Measurements from ENCODE around the gene LAMC3.
"Not testable (repeated sequence)": the region's sequence is repeated elsewhere in the genome, so short reads cannot be mapped to it uniquely, and the experiment has no call there.

Gene LAMC3

GRCh38 chr9:130992682-130993032 lies 16.3 kb upstream of the LAMC3 start:
- DNase-seq: no peak

- DNase-seq: no peak
Observed at GRCh38 chr9:130993303-130994030, 15.5 kb upstream of the LAMC3 start.

- peak; percentile 56 for DNase-seq
Observed at GRCh38 chr9:130994135-130995085, 14.6 kb upstream of the LAMC3 start.

GRCh38 chr9:130995086-130996011 lies 13.6 kb upstream of the LAMC3 start:
- peak; percentile 92 for DNase-seq

- DNase-seq: no peak
Observed at GRCh38 chr9:130996205-130996604, 12.8 kb upstream of the LAMC3 start.

GRCh38 chr9:130996676-130997394 lies 12.1 kb upstream of the LAMC3 start:
- DNase-seq: peak; percentile 24

- no peak for DNase-seq
Observed at GRCh38 chr9:130997395-130997684, 11.6 kb upstream of the LAMC3 start.

- peak; percentile 76 for DNase-seq
Observed at GRCh38 chr9:130997925-130998596, 10.9 kb upstream of the LAMC3 start.

- DNase-seq: no peak
Observed at GRCh38 chr9:130998597-130999244, 10.3 kb upstream of the LAMC3 start.

GRCh38 chr9:130999245-130999623 lies 9.7 kb upstream of the LAMC3 start:
- no peak for DNase-seq

- not testable (repeated sequence) for DNase-seq
Observed at GRCh38 chr9:131000526-131000925, 8.4 kb upstream of the LAMC3 start.

GRCh38 chr9:131001021-131001420 lies 8.0 kb upstream of the LAMC3 start:
- no peak for DNase-seq

- no peak for DNase-seq
Observed at GRCh38 chr9:131001990-131002389, 7.0 kb upstream of the LAMC3 start.

- no peak for DNase-seq
Observed at GRCh38 chr9:131006601-131007000, 2.4 kb upstream of the LAMC3 start.

GRCh38 chr9:131008086-131008485 lies 888 bp upstream of the LAMC3 start:
- DNase-seq: no peak

GRCh38 chr9:131008563-131008908 lies 438 bp upstream of the LAMC3 start:
- peak; percentile 59 for DNase-seq

- no peak for DNase-seq
Observed at GRCh38 chr9:131010482-131011273, 1.7 kb downstream of the LAMC3 start.

- DNase-seq: no peak
Observed at GRCh38 chr9:131011274-131012022, 2.5 kb downstream of the LAMC3 start.

- no peak for DNase-seq
Observed at GRCh38 chr9:131012023-131012334, 3.0 kb downstream of the LAMC3 start.

GRCh38 chr9:131012396-131012917 lies 3.5 kb downstream of the LAMC3 start:
- DNase-seq: no peak

Measured in NCI-H69 (cell line).